NCI-H2081 (cell line): Measurements from ENCODE around the gene C1orf159.
"Not testable (repeated sequence)": the region's sequence is repeated elsewhere in the genome, so short reads cannot be mapped to it uniquely, and the experiment has no call there.

Source experiments
- DNase-seq, 2 experiments: peaks; one replicate each; lab custom pipeline; 2025; lab: John Stamatoyannopoulos, UW

The C1orf159 gene

DNA sequence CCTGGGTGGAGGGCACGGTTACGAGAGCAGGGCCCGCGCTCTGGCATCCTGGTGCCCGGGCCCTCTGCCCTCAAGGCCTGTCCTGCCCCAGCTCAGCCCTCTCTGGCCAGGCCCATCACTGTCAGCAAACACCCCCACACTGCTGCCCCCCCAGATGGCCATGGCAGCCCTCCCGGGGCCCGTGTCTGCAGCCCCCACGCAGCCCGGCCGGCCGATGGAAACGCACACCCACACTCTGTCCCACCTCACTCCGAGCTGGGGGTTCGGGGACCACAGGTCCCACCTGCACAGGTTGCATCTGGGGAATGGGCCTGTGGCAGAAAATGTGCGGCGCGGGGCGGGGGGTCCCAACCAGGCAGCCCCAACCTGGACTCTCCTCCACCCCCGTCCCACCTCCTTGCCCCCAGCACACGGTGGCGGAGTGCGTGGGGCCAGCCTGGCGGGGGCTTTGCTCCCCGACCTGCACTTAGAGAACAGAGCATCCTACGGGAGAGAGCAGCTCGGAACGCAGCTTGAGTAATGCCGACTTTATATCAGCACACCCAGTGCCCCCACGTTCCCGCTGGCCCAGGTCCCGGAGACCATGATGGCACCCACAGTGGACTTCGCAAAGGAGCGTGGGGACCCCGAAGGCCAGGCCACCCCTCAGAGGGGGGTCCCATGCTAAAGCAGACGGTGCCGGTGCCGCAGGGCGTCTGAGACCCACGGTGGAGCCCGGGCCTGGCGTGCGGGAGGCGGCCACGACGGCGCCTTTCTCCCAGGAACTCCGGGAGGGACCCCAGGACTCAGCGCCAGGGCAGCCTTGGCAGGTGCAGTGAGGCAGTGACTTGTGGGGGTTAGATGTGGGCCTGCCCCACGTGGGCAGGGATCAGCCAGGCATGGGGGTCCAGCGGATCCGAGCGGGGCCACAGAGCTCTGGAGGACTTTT lies 34.3 kb downstream of the C1orf159 start:
- DNase-seq: no peak

DNA sequence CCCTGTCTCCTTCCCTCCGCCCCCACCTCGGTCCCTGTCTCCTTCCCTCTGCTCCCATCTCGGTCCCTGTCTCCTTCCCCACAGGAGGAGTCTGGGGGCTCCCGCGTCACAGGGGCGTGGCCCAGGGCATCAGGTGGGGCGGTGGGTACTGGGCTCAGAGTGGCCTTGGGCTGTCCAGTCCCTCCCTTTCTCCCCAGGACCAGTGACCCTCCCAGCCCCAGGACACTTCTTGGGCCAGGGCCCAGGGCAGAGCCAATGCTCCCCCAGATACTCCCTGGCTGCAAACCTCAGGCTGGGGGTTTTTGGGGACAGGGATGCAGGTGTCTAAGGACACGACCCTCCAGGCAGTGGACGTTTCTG lies 35.0 kb downstream of the C1orf159 start:
- DNase-seq: no peak

DNA sequence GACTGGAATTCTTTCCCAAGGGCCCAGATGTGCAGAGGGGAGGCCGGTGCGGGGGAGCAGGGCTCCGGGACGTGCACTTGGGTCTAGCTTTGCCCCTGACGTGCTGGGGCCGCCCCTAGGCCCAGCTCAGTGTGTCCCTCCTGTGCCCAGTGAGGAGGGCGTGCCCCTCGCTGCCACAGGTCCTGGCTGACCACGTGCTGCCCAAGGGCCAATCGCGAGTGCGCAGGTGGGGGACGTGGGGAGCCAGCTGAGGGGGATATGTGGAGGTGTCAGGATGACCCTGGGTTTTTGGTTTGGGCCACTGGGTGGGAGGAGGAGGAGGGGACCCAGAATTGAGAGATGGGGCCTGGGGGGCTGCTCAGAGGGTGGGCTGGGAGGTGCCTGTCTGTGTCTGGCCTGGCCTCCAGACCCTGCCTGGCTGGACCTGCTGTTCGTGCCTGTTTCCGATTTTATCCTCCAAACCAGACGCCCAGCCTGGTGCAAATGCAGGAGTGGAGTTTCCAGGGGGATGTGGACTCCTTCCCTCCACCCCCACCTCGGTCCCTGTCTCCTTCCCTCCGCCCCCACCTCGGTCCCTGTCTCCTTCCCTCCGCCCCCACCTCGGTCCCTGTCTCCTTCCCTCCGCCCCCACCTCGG lies 35.6 kb downstream of the C1orf159 start:
- no peak for DNase-seq

DNA sequence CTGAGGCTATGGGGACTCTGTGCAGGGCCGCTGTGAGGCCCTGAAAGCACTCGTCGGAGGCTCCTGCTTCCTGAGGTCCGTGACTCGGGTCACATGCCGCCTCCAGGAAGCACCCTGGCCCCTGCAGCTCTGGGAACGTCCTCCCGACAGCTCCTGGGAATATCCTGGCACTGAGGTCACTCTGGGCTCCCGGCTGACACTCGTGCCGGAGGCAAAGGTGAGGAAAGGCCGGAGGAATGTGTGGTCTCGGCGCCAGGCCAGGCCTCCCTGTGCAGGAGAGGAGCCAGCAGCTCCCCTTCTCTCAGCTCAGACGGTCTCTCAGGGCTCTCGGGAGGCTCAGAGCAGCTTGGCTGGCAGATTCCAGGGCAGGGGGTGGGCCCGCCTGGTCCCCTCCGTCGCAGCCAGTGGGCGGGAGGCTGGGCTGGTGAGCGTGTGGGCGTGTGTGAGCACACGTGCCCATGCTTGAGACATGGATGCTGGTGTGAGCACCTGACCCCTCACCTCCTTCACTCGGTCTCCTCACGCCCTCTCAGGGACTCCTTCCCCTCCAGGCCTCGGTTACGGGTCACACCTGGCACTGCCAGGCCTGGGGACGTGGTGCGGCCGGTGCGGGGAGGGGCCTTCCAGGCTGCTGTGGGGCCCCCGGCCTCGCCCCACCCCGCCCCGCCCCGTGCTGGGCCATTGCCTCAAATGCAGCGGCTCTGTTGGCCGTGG lies 36.3 kb downstream of the C1orf159 start:
- DNase-seq: peak in 1 of 2 experiments; percentile 39

DNA sequence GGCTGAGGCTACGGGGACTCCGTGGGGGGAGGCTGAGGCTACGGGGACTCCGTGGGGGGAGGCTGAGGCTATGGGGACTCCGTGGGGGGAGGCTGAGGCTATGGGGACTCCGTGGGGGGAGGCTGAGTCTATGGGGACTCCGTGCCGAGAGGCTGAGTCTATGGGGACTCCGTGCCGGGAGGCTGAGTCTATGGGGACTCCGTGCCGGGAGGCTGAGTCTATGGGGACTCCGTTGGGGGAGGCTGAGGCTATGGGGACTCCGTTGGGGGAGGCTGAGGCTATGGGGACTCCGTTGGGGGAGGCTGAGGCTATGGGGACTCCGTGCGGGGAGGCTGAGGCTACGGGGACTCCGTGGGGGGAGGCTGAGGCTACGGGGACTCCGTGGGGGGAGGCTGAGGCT lies 38.5 kb downstream of the C1orf159 start:
- DNase-seq: not testable (repeated sequence)

DNA sequence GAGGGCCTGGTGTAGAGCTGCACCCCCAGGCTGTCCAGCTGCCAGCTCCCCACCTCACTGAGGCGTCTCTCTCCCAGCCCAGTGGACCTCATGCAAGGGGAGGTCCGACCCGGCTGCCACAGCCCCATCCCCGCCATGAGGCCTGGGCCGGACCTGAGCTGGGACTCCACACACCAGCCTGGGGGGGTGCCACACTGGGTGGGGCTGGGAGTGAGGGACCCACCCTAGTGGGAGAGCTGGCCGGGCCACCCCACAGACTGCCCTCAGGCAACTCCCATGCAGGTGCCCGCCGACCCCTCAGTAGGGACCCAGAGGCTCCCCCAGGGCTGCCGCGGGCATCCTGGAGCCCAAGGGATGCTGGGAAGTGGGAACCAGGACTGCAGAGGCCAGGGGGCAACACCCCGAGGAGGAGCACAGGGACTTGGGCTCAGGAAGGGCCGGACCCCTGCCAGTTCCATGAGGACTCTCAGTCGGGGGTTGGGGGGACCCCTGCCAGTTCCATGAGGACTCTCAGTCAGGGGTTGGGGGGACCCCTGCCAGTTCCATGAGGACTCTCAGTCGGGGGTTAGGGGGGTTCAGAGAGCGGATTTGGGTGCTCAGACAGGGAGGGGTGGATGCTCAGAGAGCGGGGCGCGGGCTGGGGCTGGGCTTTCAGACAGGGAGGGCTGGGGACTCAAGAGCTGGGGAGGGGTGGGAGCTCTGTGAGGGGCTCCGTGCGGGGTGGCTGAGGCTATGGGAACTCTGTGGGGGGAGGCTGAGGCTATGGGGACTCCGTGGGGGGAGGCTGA lies 40.5 kb downstream of the C1orf159 start:
- DNase-seq: no peak

DNA sequence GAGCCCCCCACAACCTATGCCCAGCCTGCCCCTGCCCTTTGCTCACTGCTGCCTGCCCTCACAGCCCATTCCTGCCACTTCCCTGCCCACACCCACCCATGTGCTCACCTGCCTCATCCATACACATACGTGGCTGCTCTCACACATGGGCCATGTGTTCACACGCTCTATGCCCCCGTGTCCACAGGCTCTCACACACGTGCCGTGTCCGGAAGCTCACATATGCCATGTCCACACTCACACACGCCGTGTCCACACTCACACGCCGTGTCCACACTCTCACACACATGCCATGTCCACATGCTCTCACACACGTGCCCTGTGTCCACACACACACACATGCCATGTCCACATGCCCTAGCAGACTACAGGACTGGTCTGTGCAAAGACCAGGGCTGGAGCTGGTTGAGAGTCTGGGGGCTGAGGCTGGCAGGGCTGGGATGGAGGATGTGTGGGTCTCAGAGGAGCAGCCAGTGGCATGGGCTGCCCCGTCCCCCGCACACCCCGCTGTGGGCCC lies 41.2 kb downstream of the C1orf159 start:
- DNase-seq: no peak

DNA sequence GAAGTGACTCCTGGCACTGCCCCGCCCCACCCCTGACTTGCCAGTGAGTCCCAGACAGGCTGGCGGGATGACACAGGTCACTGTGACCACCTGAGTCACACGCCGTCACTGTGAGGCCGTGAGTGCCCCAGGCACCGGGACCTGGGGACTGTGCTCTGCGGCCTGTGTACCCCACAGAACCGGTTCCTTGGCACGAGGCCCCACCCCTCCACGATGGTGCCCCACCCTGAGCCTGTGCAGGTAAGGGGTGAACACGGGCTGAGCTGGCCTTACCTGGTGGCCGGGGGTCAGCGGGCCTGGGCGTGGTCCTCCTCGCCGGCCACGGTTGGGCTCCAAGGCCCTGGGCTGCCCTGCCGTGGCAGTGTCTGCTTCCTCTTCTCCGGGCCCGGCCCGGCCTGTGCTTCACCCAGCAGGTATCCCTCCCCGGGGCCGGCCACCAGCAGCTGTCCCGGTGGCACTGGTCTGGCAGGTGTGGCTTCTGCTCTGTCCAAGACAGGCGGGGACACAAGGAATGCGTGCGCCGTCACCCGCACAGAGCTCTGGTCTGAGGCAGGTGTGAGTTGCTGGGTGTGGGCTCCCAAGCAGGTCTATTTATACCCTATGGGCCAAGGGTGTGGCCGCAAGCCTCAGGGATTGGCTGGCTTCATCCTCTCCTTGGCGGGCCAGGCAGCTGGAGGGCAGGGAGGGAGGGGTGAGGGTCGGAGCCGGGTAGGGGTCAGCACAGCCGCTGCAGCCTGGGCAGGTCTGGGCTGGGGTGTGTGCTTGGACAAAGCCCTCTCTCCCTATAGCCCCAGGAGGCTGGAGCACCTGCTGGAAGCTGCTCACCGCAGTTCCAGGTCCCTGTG lies 41.9 kb downstream of the C1orf159 start, which contains the start of gene RNF223:
Gene RNF223 (minus strand): TSS at position 564 of the 845 bp plus-strand sequence. CDS start 1,740 bp downstream, outside the sequence.
- DNase-seq: no peak

DNA sequence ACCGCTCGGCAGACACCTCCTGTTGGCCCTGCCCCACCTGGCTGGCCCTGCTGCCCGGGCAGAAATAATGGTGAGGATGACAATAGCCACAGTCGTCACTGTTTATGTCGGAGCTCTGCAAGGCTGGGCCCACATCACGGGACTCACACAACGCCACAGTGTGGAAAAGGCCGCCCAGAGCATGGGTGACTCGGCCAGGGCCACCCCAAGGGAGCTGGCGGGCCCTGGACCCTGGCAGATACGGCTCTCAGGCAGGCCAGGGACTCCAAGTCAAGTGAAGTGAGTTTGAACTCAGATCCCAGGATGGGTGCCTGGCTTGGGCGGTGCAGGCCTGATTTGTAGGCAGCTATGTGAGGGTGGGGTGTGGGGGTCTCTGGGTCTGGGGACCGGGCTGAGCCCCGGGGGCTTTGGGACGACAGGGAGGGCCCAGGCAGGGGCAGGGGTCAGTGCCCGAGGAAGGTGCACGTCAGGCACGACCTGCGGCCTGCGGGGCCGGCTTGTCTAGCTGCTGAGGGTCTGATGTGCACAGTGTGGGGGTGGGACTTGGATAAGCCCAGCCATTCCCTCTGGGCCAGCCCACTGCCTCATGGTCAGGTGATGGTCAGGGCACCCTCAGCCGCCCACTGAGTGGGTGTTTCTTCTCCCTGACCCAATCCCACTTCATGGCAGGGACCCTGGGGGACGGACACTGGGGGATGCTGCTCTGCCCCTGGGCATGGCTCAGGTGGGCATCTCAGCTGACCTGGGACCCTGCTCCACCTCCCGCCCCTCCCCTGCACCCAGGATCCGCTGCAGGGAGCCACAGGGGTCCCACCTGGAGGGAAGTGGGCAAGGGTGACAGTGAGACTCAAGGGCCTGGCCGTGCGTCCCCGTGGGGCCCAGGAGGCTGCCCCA lies 42.8 kb downstream of the C1orf159 start:
- no peak for DNase-seq

DNA sequence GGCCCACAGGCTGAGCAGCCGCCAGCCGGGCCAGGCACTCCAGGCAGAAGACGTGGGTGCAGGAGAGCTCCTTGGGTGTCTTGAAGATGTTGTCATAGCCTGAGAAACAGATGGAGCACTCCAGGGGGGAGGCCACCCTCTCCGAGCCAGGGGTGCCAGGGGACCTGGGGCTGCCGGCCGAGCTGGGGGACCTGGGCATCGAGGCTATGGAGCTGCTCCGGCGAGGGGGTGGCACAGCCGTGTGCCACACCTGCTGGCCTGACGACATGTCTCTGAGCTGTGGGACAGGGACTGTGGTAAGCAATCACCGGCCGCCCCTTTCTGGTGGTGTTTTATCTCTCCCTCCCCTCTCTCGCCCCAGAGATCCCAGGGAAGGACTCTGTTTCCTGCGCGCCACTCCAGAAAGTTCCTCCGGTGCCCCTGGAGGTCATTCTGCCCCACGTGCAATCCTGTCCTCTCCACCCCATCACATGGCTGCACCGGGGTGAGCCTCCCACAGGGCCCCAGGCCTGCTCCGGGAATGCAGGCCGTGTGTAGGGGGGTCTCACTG lies 43.5 kb downstream of the C1orf159 start:
- no peak for DNase-seq

DNA sequence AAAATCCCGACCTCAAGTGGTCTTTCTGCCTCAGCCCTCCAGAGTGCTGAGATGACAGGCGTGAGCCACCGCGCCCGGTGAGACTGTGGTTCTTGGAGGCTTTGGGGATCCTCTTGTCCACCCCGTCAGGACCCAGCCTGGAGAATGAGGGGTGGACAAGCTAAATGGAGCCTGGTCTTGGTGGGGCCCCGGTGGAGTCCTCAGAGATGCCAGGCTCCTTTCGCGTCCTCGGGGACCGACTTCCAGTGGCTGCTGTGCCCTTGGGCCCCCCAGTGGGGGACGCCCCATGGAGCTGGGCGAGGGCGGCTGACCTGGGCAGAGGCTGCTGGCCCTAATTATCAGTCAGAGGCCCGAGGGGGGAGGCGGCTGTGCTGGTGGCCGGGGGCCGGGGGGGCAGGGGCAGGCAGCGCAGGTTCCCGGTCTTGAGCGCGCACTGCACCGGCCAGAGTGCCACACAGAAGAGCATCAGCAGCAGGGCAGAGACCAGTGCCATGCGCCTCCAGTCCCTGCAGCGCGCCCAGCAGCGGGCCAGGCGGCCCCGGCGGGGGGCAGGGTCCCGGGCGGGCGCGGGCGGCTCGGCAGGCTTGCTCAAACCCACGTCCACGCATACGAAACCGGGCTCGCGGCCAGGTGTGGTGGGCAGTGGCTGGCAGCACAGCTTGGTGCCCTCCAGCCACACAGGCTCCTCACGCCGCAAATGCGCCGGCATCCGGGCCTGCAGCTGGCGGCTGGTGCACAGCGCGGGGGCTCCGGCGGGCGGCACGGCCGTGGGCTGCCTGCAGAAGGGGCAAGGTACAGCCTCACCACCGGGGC lies 44.2 kb downstream of the C1orf159 start:
- no peak for DNase-seq

DNA sequence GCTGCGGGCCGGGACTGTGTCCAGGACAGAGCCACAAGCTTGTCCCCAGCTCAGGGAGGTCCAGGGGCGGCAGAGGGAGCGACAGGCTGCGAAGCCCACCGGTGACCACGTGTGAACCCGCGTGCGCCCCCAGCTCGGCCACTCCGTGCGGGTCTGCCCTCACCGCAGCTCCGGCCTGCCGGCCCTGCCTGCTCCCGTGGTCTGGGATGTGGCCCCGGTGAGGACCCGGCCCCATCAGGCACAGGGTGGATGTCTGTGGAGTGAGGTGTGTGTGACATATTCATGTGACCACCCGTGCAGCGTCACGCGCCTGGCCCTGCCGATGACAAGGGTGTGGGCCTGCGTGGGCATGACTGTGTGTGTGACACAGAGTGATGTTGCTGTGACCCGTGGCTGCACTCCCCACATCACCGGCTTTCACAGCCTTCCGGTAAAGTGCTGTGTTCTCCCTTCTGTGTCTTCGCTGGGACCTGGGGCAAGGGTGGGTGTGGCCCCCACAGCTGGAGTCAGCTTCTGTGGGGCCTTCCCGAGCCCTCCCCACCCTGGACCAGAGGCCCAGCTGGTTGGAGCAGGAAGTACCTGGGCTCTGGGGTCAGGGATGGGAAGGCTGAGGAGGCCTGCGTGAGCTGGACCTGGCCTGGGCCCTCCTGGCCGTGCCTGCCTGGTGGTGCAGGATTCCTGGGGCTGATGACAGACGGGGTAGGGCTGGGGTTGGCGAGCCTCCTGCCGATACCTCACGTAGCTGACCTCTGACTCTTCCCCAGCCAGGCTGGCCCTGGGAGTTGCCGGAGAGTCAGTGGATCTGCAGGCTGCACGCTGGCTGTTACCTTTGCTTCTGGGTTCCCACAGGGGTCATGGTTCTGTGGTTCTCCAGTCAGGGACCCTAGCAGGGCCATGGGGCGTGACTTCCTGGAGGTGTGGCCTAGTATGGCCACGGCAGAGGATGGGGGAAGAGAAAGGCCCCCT lies 45.9 kb downstream of the C1orf159 start:
- no peak for DNase-seq

DNA sequence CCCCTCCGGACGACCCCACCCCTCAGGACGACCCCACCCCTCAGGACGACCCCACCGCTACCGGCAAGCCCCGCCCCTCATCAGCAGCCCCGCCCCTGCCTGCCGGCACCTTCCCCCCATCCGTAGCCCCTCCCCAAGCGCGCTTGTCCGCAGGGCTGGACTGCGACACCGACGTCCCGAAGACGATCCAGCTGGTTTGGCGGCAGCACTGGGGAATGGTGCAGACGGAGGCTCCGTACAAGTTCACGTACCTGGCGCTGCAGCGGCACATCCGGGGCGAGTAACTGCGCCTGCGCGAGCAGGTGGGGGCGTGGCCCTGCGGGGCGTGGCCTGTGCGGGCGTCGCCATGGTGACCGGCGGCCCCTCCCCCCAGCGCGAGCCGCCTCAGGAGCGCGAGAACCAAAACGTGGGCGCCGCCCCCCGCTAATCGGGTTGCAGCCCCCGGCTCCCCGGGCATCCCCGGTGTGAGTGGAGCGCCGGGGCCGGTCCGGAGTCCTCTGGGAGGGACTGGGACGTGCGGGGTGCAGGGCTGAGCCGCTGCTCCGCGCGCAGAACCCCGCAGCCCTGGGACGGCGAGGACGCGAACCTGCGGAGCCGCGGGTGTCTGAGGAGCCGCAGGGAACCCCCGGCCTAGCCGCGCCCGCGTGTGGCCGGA lies 46.7 kb downstream of the C1orf159 start:
- DNase-seq: peak; percentile 66 to 69

DNA sequence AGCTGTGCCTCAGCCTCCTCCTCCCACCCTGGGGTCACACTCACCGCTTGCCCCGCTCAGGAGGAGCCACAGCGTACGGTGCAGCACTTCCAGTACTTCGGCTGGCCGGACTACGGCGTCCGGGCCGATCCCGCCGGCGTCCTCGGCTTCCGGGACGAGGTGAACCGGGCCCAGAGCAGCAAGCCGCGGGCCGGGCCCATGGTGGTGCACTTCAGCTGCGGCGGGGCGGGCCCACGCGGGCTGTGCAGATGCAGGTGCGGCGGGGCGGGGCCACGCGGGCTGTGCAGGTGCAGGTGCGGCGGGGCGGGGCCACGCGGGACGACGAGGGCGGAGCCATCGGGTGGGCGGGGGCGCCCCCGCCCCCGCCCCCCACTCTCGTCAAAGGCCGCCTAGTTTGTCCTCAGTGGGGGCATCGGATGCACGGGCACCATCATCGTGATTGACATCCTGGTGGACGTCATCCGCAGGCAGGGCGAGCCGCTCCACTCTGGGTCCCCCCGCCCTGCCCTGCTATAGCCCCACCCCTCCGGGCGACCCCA lies 47.3 kb downstream of the C1orf159 start:
- DNase-seq: peak in 1 of 2 experiments; percentile 35

DNA sequence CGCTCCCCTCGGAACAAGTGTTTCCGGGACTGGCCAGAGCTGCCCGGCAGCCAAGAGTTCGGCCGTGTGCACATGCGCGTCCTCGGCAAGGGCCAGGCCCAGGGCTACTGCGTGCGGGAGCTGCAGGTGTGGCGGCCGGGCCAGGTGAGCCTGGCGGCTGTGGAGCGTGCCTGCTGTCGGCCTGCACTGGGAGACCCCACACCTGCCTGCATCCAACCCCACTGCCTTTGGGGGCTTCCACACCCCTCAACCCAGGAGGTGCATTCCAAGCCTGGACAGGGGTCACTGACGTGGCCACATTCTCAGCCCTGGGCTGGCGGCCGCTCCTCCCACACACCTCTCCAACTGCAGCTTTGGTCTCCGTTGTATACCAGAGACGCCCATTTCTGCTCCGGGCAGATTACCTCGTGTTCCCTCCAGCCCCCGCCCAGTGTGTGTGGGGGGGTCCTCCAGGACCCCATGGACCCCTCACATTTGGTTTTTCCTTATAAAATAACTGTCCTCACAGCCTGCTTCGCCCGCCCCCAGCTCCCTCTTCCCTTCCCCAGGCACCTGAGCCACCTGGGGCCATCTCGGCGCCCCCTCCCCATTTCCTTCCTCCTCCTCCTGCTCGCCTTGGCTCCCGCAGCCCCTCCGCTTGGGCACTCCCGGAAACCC lies 47.9 kb downstream of the C1orf159 start:
- no peak for DNase-seq
